Activated T-helper 17 cell treated with anti-CD3 and anti-CD28 coated beads, Interleukin-2, amount 50 U/mL, for 72 hours (primary cell): ENCODE results near the gene COL27A1. TPM values are rescaled to one million over a fixed set of nuclear protein-coding genes. Genes with fewer than 3 reads are reported as not detected.

Experiments used
- ATAC-seq: fragments of 150-1000 bp; cut with Tn5 transposase; replicated peaks from 2 replicates; pipeline ENCODE4 v1.10.0; 2021; ENCODE audit warnings: mild to moderate bottlenecking, moderate library complexity
- H3K27ac Mint-ChIP-seq: one replicate; pipeline ENCODE4 v1.8.0; 2022; ENCODE audit warnings: mixed read lengths
- H3K27me3 Mint-ChIP-seq: one replicate; pipeline ENCODE4 v1.8.0; 2022; ENCODE audit warnings: mixed read lengths
- H3K36me3 Mint-ChIP-seq: one replicate; pipeline ENCODE4 v1.8.0; 2022; ENCODE audit warnings: low read depth, mild to moderate bottlenecking, mixed read lengths
- H3K4me1 Mint-ChIP-seq: one replicate; pipeline ENCODE4 v1.8.0; 2022; ENCODE audit warnings: mixed read lengths
- H3K4me3 Mint-ChIP-seq: one replicate; pipeline ENCODE4 v1.8.0; 2022; ENCODE audit warnings: mild to moderate bottlenecking, mixed read lengths
- H3K9me3 Mint-ChIP-seq: one replicate; pipeline ENCODE4 v1.8.0; 2022; ENCODE audit warnings: mixed read lengths
- total RNA-seq, 2 donors: library from RNA; stranded (reverse); gene quantifications; one replicate each; pipeline ENCODE4 v1.2.3, GENCODE V29; 2022

The COL27A1 gene
- total RNA-seq, 2 donors from 2014 or later, result 7.8 to 12.0 TPM

GRCh38 chr9:114231719-114232449, 76.5 kb downstream of the COL27A1 start:
- no peaks in the 10 kb centered on the region for H3K36me3 Mint-ChIP-seq
- no peak overlapping the region for H3K4me3 Mint-ChIP-seq
- peaks cover 10% of the 10 kb centered on the region for H3K27me3 Mint-ChIP-seq
- H3K4me1 Mint-ChIP-seq, result no peaks in the 10 kb centered on the region
- no peak overlapping the region for H3K27ac Mint-ChIP-seq
- H3K9me3 Mint-ChIP-seq, result no peaks in the 10 kb centered on the region
- ATAC-seq, result no peak

DNA sequence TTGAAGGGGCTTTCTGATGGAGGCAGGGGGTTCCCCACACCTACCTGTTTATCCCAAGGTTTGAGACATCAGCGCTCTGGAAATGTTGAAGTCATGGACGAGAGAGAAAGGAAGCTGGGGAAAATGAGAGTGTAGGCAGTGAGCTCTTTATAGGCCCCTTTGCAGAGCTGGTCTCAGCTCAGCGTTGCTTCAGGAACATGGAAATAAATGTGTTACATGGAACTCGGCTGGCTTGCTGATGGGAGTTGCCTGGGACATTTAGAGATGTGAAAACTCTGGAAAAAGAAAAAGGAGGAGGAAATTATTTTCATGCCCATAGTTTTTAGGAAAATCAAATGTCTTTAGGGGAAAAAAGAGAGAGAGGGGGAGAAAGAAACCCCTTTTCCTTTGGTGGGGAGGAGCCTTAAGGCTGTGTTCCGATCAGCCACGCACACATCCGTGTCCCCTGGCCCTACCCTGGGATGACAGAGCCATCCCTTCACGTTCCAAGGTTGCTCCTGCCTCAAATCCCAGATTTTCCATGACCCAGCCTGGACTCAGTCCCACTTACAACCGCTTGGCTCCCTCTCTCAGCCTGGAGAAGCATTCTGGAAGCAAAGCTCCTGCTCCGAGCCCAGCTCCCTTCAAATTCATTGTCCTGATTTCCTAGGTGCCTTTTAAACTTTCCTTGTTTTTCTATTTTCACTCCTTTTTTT, 78.3 kb downstream of the COL27A1 start:
- no peak for ATAC-seq
- Mint-ChIP-seq H3K4me1 (no peaks in the 10 kb centered on the region), H3K9me3 (no peaks in the 10 kb centered on the region), H3K27me3 (peaks cover 10% of the 10 kb centered on the region), H3K4me3 (no peak overlapping the region), H3K27ac (no peak overlapping the region), H3K36me3 (no peaks in the 10 kb centered on the region)

DNA sequence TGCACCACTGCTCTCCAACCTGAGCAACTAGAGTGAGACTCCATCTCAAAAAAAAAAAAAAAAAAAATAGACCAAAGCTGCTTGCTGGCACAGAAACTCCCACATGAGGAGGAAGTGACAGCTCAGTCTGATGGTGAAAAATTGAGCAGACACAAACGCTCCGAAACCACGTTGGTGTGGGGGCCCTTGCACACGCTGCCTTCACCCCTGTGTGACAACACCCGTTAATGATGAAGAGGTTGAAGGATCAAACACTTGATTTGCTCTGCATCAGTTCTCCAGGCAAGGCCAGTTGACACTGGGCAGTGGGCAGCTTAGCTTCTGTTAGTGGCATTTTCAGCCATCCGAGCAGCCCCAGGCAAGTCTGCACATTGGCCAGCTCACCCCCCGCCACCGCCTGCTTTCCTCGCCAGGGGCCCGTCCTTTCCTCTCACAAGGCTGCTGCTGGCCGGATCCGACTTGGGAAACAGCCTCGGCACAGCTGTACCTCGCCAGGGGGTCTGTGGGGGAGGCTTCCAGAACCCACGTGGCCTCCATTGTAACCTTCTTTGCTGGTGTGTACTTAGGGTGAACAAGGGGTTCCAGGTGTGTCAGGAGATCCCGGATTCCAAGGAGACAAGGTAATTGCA, 79.8 kb downstream of the COL27A1 start:
- Mint-ChIP-seq H3K4me3 (no peak overlapping the region), H3K9me3 (no peaks in the 10 kb centered on the region), H3K27me3 (peaks cover 10% of the 10 kb centered on the region), H3K27ac (no peak overlapping the region), H3K4me1 (no peaks in the 10 kb centered on the region), H3K36me3 (no peaks in the 10 kb centered on the region)
- ATAC-seq, result no peak

- H3K4me1 Mint-ChIP-seq, result no peaks in the 10 kb centered on the region
- ATAC-seq, result no peak
- no peak overlapping the region for H3K27ac Mint-ChIP-seq
- no peaks in the 10 kb centered on the region for H3K9me3 Mint-ChIP-seq
- H3K4me3 Mint-ChIP-seq, result no peak overlapping the region
- H3K27me3 Mint-ChIP-seq, result peaks cover 10% of the 10 kb centered on the region
- H3K36me3 Mint-ChIP-seq, result no peaks in the 10 kb centered on the region
These were observed 81.2 kb downstream of the COL27A1 start for GRCh38 chr9:114236391-114237138.

- Mint-ChIP-seq H3K36me3 (no peaks in the 10 kb centered on the region), H3K27me3 (peaks cover 10% of the 10 kb centered on the region), H3K4me1 (no peaks in the 10 kb centered on the region), H3K27ac (no peak overlapping the region), H3K9me3 (no peaks in the 10 kb centered on the region), H3K4me3 (no peak overlapping the region)
- no peak for ATAC-seq
These were observed 81.9 kb downstream of the COL27A1 start for GRCh38 chr9:114237247-114237646.

DNA sequence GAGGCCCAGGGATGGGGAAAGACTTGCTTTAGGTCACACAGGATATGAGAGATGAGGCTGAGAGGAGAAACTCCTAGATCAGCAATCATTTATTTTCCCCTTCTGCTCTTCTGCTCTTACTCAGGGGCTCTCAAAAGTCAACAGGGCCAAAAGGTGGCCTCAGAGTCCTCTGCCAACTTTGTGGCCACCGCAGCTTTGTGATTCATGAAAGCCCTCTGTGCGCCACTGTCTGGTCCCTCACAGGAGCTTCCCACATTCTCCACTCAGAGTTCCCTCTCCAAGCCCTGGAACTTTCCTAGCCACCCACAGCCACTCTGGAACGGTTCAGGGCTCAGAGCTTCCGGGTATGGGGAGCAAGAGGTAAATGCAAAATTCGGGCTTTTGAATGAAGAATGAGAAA, 82.4 kb downstream of the COL27A1 start:
- ATAC-seq, result no peak
- Mint-ChIP-seq H3K27me3 (peaks cover 10% of the 10 kb centered on the region), H3K36me3 (no peaks in the 10 kb centered on the region), H3K4me1 (no peaks in the 10 kb centered on the region), H3K27ac (no peak overlapping the region), H3K4me3 (no peak overlapping the region), H3K9me3 (no peaks in the 10 kb centered on the region)

GRCh38 chr9:114238472-114238871, 83.1 kb downstream of the COL27A1 start:
- peaks cover 9% of the 10 kb centered on the region for H3K27me3 Mint-ChIP-seq
- no peak overlapping the region for H3K27ac Mint-ChIP-seq
- no peak overlapping the region for H3K4me3 Mint-ChIP-seq
- H3K4me1 Mint-ChIP-seq, result no peaks in the 10 kb centered on the region
- ATAC-seq, result no peak
- no peaks in the 10 kb centered on the region for H3K36me3 Mint-ChIP-seq
- H3K9me3 Mint-ChIP-seq, result no peaks in the 10 kb centered on the region

DNA sequence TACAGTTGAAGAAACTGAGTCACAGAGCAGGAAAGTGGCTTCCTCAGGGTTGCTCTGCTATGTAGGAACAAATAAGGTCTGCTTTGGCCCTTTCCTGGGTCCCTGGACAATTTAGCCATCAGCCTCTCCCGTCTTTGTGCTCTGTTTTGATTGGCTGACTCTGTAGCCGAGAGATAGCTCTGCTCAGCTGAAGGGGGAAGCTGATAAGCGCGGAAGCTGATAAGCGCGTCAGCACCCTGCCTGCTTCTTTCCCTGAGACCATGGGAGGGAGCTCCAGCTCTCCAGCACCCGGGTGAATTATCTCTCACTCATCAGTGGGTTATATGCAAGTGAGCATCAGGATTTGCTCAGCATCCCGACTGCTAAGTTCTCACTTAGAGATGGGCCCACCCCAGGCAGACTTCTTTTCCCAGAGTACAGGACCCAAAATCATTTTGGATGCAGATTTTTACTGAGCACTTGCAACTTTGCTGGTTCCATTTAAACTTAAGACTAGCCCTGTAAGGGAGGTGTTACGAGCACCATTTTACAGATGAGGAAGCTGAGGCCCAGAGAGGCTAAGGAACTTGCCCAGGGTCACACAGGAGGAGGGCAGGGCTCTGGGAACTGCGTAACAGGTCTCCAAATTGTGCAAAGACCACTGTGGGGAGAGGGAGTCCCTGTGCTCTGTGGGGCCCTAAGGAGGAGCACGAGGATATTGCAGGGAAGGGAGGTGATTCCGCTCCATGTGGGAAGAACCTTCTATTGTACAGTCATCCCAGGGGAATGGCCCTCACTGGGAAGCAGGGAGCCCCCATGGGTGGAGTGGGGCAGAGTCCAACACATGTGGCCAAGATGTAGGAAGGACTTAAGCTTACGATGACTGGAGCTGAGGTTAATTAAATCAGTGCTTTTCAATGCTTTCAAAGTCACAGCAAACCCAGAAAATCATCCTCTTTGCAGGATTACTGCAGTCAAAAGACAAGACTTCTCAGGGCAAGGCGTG, 83.8 kb downstream of the COL27A1 start:
- Mint-ChIP-seq H3K4me1 (no peaks in the 10 kb centered on the region), H3K9me3 (no peaks in the 10 kb centered on the region), H3K36me3 (no peaks in the 10 kb centered on the region), H3K27ac (no peak overlapping the region), H3K4me3 (no peak overlapping the region), H3K27me3 (peaks cover 7% of the 10 kb centered on the region)
- no peak for ATAC-seq

DNA sequence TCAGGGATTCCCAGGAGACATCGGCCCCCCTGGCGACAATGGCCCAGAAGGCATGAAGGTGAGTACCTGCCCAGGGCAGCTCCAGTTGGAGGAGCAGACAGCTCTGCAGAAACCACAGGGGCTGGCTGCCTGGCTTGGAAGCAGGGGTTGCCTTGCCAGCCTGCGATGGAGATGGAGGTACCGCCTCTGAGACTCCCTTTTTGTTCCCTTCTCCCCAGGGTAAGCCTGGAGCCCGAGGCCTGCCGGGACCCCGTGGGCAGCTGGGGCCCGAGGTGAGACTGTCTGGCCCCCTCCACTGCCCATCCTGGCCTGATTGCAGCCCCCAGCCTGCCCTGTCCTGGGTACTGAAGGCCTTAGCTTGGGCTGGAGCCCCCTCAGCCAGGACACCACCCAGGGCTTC, 84.9 kb downstream of the COL27A1 start:
- Mint-ChIP-seq H3K36me3 (no peaks in the 10 kb centered on the region), H3K9me3 (no peaks in the 10 kb centered on the region), H3K27me3 (peaks cover 7% of the 10 kb centered on the region), H3K27ac (no peak overlapping the region), H3K4me1 (no peaks in the 10 kb centered on the region), H3K4me3 (no peak overlapping the region)
- no peak for ATAC-seq

- Mint-ChIP-seq H3K27ac (no peak overlapping the region), H3K27me3 (peaks cover under 1% of the 10 kb centered on the region), H3K36me3 (no peaks in the 10 kb centered on the region), H3K4me3 (no peak overlapping the region), H3K4me1 (no peaks in the 10 kb centered on the region), H3K9me3 (no peaks in the 10 kb centered on the region)
- ATAC-seq, result no peak
These were observed 85.6 kb downstream of the COL27A1 start for GRCh38 chr9:114240647-114241558.

DNA sequence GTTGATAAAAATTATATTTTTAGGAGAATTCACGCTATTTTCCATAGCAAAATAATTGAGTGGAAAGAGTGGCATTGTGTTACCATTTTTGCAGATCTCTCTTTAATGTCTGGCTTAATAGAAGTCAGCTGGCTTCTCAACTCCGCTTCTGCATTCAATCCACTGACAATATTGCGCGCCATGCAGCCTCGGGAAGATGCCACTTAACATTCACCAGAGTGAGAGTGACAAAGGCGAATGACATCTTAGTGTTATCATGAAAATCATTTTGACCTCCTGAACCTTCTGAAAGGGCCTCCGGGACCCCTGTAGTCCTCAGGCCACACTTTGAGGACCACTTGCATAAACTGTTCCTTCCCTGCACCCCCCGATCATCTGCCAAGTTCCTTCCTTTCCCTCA, 87.5 kb downstream of the COL27A1 start:
- H3K9me3 Mint-ChIP-seq, result no peaks in the 10 kb centered on the region
- no peak overlapping the region for H3K4me3 Mint-ChIP-seq
- no peaks in the 10 kb centered on the region for H3K36me3 Mint-ChIP-seq
- no peak for ATAC-seq
- H3K27me3 Mint-ChIP-seq, result no peaks in the 10 kb centered on the region
- no peaks in the 10 kb centered on the region for H3K4me1 Mint-ChIP-seq
- H3K27ac Mint-ChIP-seq, result no peak overlapping the region

DNA sequence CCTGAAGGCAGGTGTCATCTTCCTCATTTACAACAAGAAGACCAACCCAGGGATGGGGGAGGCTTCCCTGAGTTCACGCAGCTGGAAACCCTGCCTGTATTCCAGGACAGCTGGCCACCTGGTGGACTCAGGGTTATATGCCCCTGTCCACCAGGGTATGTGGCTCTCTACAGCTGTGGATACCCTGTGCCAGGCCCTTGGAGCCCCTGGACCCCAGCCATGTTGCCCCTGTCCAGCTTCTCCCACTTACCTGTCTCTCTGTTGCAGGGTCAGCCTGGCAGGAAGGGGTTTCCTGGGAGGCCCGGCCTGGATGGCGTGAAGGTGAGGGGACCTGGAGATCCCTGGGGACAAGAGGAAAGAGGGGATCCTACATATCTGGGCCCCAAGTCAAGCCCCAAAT, 87.9 kb downstream of the COL27A1 start:
- no peaks in the 10 kb centered on the region for H3K36me3 Mint-ChIP-seq
- H3K4me1 Mint-ChIP-seq, result no peaks in the 10 kb centered on the region

GRCh38 chr9:114244570-114244969, 89.2 kb downstream of the COL27A1 start:
- Mint-ChIP-seq H3K27ac (no peak overlapping the region), H3K4me1 (no peaks in the 10 kb centered on the region), H3K36me3 (no peaks in the 10 kb centered on the region), H3K9me3 (no peaks in the 10 kb centered on the region), H3K4me3 (no peak overlapping the region), H3K27me3 (no peaks in the 10 kb centered on the region)
- ATAC-seq, result no peak

More for the DNA sequence above, 87.9 kb downstream of the COL27A1 start:
- Mint-ChIP-seq H3K27ac (no peak overlapping the region), H3K27me3 (no peaks in the 10 kb centered on the region), H3K9me3 (no peaks in the 10 kb centered on the region), H3K4me3 (no peak overlapping the region)
- no peak for ATAC-seq
